ENCODE data around the gene GPC6. TPM values are rescaled to one million over a fixed set of nuclear protein-coding genes. Genes with fewer than 3 reads are reported as not detected.

The GPC6 gene
- total RNA-seq, 1 donor from 2014 or later = 18.7 TPM

GRCh38 chr13:93614776-93615175 lies 388.2 kb downstream of the GPC6 start:
- H3K4me3 ChIP-seq (ENCODE audit: low read depth, low read length) = no peak overlapping the region
- no peak for DNase-seq (ENCODE audit: low read depth)
- no peak for TF ChIP-seq CTCF (conservative IDR thresholded peaks at IDR 0.05; ENCODE audit: low read depth, low read length)

GRCh38 chr13:93620181-93620765 lies 393.7 kb downstream of the GPC6 start:
- H3K4me3 ChIP-seq (ENCODE audit: low read depth, low read length) = no peak overlapping the region
- DNase-seq (ENCODE audit: low read depth) = no peak
- no peak for TF ChIP-seq CTCF (conservative IDR thresholded peaks at IDR 0.05; ENCODE audit: low read depth, low read length)

DNA sequence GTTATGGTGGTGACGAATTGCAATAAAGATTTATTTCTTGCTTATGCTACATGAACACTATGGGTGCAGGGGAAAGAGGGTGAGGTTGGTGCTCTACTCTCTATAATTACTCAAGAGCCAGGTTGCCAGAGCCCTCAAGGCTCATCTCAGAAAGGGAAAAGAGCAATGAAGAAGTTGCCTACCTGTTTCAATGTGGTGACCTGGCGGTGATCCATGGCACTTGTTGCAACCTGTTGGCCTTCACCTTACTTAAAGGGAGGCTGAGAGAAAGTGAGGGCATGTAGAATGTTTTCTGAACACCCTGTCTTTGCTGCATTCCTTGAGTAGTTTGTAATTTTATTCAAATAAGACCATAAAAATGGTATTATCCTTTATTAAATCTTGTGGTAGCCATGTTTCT lies 394.4 kb downstream of the GPC6 start:
- no peak for DNase-seq (ENCODE audit: low read depth)
- no peak overlapping the region for H3K4me3 ChIP-seq (ENCODE audit: low read depth, low read length)
- no peak for TF ChIP-seq CTCF (conservative IDR thresholded peaks at IDR 0.05; ENCODE audit: low read depth, low read length)

GRCh38 chr13:93621966-93622365 lies 395.4 kb downstream of the GPC6 start:
- no peak overlapping the region for H3K4me3 ChIP-seq (ENCODE audit: low read depth, low read length)
- no peak for DNase-seq (ENCODE audit: low read depth)
- TF ChIP-seq CTCF (conservative IDR thresholded peaks at IDR 0.05; ENCODE audit: low read depth, low read length) = no peak

DNA sequence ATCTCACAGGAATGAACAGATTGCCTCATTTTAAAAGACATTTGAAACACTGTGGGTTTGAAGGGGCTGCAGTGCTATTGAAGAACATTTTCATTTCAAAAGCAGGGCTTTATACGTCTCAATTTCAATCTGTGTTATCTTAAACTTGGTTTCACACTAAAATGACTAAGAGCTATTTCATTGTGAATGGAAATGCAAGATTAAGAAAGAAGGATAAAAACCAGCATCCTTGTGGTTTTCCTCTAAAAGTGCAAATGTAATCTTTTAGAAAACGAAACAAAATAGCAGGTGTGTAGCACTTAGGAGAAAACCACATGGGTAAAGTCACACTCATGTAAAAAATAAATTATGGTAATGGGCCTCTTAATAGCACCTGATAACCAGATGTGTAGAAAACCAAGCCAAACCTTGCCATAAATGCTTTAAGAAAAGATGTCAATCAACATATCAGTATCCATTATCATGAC lies 397.7 kb downstream of the GPC6 start:
- H3K4me3 ChIP-seq (ENCODE audit: low read depth, low read length) = no peak overlapping the region
- no peak for TF ChIP-seq CTCF (conservative IDR thresholded peaks at IDR 0.05; ENCODE audit: low read depth, low read length)
- DNase-seq (ENCODE audit: low read depth) = no peak

GRCh38 chr13:93625536-93625935 lies 398.9 kb downstream of the GPC6 start:
- no peak for DNase-seq (ENCODE audit: low read depth)
- no peak overlapping the region for H3K4me3 ChIP-seq (ENCODE audit: low read depth, low read length)
- TF ChIP-seq CTCF (conservative IDR thresholded peaks at IDR 0.05; ENCODE audit: low read depth, low read length) = no peak

DNA sequence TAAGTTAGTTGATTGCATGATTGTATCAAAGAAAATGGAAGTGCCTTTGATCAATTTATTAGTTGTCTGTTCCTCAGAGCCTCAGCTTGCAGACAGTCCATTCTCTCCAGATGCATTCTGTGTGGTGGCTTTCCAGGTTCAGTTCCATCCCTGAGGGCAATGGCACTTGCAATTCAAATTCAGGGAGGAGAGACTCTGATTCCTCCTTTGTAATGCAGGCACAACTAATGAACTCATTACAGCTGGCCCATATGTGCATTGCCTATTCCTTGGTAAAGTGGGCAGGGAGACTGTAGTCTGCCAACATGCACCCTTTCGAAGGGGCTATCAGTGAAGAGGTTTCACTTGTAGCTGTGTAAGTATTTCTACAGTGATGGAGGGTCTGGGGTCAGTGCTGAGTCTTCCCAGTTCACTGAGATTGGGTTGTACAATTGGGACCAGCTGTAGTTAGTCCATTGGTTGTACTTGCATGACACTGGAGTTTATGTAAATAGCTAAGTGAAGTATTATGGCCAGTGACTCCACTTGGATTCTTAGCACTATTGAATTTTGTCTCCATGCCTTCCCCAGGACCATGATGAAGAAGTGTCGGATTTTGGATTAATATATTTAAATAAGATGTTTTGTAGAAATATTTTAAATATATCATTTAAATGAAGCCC lies 401.7 kb downstream of the GPC6 start:
- no peak for TF ChIP-seq CTCF (conservative IDR thresholded peaks at IDR 0.05; ENCODE audit: low read depth, low read length)
- no peak for DNase-seq (ENCODE audit: low read depth)
- no peak overlapping the region for H3K4me3 ChIP-seq (ENCODE audit: low read depth, low read length)

Measured in epithelial cell of proximal tubule (primary cell).